Gastrocnemius medialis (tissue), 4 donors: Measurements from ENCODE around the gene HIVEP3.

ENCODE experiments used
- CTCF ChIP-seq, 5 experiments: fragments of 450-650 bp in 3 of 5; fragments of 200-600 bp in 2 of 5; sonication (generic) in 2 of 5; IDR thresholded peaks in 4 of 5; conservative IDR thresholded peaks in 1 of 5; 1 replicate in 4 of 5; 2 replicates in 1 of 5; pipeline ENCODE4 v1.5.1; 2016 to 2019; ENCODE audit warnings: antibody characterized with exemption in 5 of 5, mild to moderate bottlenecking in 3 of 5, moderate library complexity in 3 of 5
- POLR2A ChIP-seq, 2 donors: fragments of 450-650 bp; IDR thresholded peaks; one replicate each; pipeline ENCODE4 v1.6.1; 2017; ENCODE audit warnings: antibody characterized with exemption in 2 of 2, mild to moderate bottlenecking in 2 of 2, moderate library complexity in 2 of 2

GRCh38 chr1:41501581-41501980 is 417.1 kb downstream of the HIVEP3 start:
- TF ChIP-seq CTCF (IDR thresholded peaks at IDR 0.05 in 4 of 5, conservative IDR thresholded peaks at IDR 0.05 in 1 of 5) (no peak), POLR2A (IDR thresholded peaks at IDR 0.05) (peak; percentile 25 to 47)
